ENCODE data around the gene TAF11L8.
"Not testable (repeated sequence)": the region's sequence is repeated elsewhere in the genome, so short reads cannot be mapped to it uniquely, and the experiment has no call there.

The TAF11L8 gene

DNA sequence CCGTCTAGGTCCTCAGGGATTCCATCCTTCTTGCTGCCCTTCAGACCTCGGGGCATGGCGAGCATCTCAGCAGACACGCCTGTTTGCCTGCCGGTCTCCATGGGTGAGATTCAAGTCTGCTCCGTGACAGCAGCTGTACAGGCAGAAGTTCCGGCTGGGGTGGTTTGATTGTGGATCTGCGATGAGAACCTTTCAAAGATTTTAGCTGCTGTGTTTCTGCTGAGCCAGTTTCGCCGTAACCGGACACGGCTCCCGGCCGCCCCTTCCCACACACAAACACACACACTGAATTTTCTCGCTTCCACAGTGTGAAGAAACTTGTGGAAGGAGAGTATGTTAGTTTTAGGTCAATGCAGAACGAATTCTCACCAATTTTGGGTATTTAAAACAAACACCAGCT, at the start of gene TAF11L8:
TSS of gene TAF11L8 (minus strand) at position 101 of the 400 bp plus-strand sequence.
- not testable (repeated sequence) for DNase-seq

DNA sequence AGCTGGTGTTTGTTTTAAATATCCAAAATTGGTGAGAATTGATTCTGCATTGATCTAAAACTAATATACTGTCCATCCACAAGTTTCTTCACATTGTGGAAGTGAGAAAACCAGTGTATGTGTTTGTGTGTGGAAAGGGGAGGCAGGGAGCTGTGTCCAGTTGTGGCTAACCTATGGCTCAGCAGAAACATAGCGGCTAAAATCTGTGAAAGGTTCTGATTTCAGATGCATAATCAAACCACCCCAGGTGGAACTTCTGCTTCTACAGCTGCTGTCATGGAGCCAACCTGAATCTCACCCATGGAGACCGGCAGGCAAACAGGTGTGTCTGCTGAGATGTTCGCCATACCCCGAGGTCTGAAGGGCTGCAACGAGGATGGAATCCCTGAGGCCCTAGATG, 43.4 kb upstream of the TAF11L8 start, which contains the start of gene TAF11L14:
TSS of gene TAF11L14 (plus strand) at position 301 of the 400 bp plus-strand sequence.
- DNase-seq = no peak

DNA sequence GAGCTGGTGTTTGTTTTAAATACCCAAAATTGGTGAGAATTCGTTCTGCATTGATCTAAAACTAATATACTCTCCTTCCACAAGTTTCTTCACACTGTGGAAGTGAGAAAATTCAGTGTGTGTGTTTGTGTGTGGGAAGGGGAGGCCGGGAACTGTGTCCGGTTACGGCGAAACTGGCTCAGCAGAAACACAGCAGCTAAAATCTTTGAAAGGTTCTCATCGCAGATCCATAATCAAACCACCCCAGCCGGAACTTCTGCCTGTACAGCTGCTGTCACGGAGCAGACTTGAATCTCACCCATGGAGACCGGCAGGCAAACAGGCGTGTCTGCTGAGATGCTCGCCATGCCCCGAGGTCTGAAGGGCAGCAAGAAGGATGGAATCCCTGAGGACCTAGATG, 41.0 kb upstream of the TAF11L8 start, which contains the start of gene TAF11L13:
TSS of gene TAF11L13 (plus strand) at position 301 of the 400 bp plus-strand sequence.
- DNase-seq = not testable (repeated sequence)

DNA sequence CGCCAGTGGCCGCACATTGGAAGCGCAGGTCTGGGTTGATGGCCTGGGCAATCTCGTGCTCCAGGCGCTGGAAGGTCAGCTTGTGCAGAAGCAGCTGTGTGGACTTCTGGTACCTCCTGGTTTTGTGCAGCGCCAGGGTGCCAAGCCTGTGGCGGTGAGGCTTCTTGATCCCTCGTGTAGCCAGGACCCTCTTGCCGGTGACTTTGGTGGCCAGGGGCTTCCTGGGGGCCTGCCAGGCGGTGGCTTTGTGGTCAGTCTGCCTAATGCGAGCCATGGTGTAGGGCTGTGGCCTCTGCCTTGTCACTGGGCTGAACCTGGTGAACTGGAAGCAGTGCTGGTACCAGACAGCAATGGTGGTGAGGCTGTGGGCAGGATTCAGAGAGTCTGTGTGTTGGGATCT, 34.9 kb upstream of the TAF11L8 start:
- no peak for DNase-seq

- no peak for DNase-seq
These were observed 29.9 kb upstream of the TAF11L8 start for GRCh38 chr5:17620627-17621026.

DNA sequence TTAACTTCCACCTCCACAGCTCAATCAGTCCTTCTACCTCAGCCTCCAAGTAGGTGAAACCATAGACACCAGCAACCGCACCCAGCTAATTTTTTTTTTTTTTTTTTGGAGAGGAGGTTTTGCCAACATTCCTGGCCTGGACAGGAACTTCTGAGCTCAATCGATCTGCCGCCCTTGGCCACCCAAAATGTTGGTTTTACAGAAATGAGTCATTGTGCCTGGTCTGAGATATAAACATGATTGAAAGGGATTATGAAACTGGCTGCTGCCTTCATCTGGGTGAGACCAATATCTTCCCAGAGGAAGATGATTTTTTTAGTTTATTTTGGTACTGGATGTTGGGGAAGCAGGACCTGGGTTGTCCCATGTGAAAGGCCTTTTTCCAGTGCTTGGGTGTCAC, 28.6 kb upstream of the TAF11L8 start:
- no peak for DNase-seq

- no peak for DNase-seq
These were observed 24.3 kb upstream of the TAF11L8 start for GRCh38 chr5:17614872-17615605.

DNA sequence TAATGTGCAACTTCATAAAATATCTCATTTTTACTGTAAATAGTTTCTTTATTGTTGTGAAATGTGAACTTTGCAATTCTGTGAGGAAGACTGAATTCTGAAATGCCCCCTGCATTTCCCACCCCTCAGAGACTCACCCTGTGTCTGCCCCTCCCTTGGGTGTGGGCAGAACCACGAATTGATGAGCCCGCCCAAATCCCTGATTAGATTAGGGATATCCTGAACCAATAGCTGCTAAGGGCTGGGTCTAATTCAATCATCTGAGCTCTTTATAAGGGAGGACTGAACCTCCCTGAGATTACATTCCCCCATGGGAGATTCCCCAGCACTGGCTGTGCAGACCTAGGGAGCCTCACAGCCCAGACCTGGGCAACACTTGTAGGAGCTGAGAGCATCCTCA, 19.3 kb upstream of the TAF11L8 start, which contains the start of gene TAF11L12:
TSS of gene TAF11L12 (plus strand) at position 301 of the 400 bp plus-strand sequence.
- not testable (repeated sequence) for DNase-seq

DNA sequence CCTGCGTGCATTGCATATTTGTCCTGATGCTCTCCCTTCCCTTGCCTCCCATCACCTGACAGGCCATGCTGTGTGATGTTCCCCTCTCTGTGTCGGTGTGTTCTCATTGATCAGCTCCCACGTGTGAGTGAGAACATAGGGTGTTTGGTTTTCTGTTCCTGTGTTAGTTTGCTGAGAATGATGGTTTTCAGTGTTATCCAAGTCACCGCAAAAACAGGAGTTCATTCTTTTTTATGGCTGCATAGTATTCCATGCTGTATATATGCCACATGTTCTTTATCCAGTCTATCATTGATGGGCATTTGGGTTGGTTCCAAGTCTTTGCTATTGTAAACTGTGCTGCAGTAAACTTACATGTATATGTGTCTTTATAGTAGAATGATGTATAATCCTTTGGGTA, 16.7 kb upstream of the TAF11L8 start:
- not testable (repeated sequence) for DNase-seq

- DNase-seq = no peak
These were observed 14.2 kb upstream of the TAF11L8 start for GRCh38 chr5:17604951-17605350.

GRCh38 chr5:17603880-17604279, 13.1 kb upstream of the TAF11L8 start, which contains the start of gene TAF11L11:
TAF11L11 (plus strand) TSS chr5:17604183.
- not testable (repeated sequence) for DNase-seq

GRCh38 chr5:17597728-17598127, 7.0 kb upstream of the TAF11L8 start, which contains the start of gene TAF11L10:
TAF11L10 (minus strand) TSS chr5:17597828.
- DNase-seq = not testable (repeated sequence)

DNA sequence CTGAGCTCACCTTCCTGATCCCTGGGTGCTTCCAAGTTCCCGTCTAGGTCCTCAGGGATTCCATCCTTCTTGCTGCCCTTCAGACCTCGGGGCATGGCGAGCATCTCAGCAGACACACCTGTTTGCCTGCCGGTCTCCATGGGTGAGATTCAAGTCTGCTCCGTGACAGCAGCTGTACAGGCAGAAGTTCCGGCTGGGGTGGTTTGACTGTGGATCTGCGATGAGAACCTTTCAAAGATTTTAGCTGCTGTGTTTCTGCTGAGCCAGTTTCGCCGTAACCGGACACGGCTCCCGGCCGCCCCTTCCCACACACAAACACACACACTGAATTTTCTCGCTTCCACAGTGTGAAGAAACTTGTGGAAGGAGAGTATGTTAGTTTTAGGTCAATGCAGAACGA, 3.5 kb upstream of the TAF11L8 start, which contains the start of gene TAF11L9:
TSS of gene TAF11L9 (minus strand) at position 140 of the 400 bp plus-strand sequence.
- DNase-seq = not testable (repeated sequence)

DNA sequence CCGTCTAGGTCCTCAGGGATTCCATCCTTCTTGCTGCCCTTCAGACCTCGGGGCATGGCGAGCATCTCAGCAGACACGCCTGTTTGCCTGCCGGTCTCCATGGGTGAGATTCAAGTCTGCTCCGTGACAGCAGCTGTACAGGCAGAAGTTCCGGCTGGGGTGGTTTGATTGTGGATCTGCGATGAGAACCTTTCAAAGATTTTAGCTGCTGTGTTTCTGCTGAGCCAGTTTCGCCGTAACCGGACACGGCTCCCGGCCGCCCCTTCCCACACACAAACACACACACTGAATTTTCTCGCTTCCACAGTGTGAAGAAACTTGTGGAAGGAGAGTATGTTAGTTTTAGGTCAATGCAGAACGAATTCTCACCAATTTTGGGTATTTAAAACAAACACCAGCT, 5.1 kb downstream of the TAF11L8 start, which contains the start of gene TAF11L7:
TSS of gene TAF11L7 (minus strand) at position 101 of the 400 bp plus-strand sequence.
- not testable (repeated sequence) for DNase-seq
